Endothelial cell of umbilical vein (primary cell): ENCODE measurements around the gene AFTPH.

ENCODE experiments used
- EZH2 ChIP-seq: IDR thresholded peaks from 2 replicates; pipeline ENCODE4 v1.6.1; 2012; ENCODE audit warnings: borderline replicate concordance, low read depth, mild to moderate bottlenecking, moderate library complexity, low read length, inconsistent platforms; ENCODE audit not compliant: severe bottlenecking
- GATA2 ChIP-seq: IDR thresholded peaks from 2 replicates; pipeline ENCODE4 v1.7.0; 2011; ENCODE audit warnings: low read depth, mild to moderate bottlenecking, moderate library complexity, mixed read lengths, low read length; ENCODE audit not compliant: insufficient read length, insufficient read depth
- JUN ChIP-seq: IDR thresholded peaks from 2 replicates; pipeline ENCODE4 v1.6.1; 2011; ENCODE audit warnings: borderline replicate concordance, low read depth; ENCODE audit not compliant: insufficient read length, insufficient read depth
- MYC ChIP-seq: IDR thresholded peaks from one replicate; pipeline ENCODE4 v1.6.1; 2011; ENCODE audit warnings: mild to moderate bottlenecking, low read depth, low read length
- POLR2A ChIP-seq: IDR thresholded peaks from 2 replicates; pipeline ENCODE4 v1.6.1; 2012; ENCODE audit warnings: low read depth, mild to moderate bottlenecking, control low read depth, low read length
- POLR2AphosphoS5 ChIP-seq: IDR thresholded peaks from 2 replicates; pipeline ENCODE4 v1.6.1; 2012; ENCODE audit warnings: low read depth, mild to moderate bottlenecking, control low read depth, low read length, moderate library complexity; ENCODE audit not compliant: insufficient read depth
- TF ChIP-seq, protein P1 (sequence below), 2 donors: IDR thresholded peaks; 1 replicate in 1 of 2; 2 replicates in 1 of 2; pipeline ENCODE4 v1.5.1; 2011; ENCODE audit warnings: low read length in 2 of 2, mild to moderate bottlenecking in 2 of 2, moderate library complexity in 2 of 2, control low read depth in 1 of 2, inconsistent platforms in 1 of 2, low read depth in 1 of 2; ENCODE audit not compliant: insufficient read depth in 1 of 2; ENCODE audit errors: extremely low read depth in 1 of 2
- TF ChIP-seq, protein P2 (sequence below): IDR thresholded peaks from 2 replicates; pipeline ENCODE4 v1.6.1; 2011; ENCODE audit not compliant: insufficient read depth, insufficient read length

DNA sequence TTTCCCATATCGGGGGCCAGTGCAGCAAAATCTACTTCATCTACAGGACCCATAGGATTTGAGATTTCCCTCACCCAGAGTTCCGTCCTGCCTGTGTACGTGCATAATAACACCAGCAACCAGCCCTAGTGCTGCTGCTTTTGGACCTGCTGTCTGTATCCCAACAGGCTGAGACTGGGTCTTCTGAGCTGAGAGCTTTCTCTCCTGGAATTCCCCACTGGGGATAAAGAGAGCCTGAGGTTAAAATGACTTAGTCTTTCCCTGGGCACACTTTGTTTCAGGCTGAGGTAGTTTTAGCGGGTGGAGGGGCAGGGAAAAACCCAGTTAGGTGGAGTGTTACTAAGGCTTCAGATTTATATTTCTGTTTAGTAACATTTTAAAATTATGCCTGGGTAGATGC lies 67.1 kb downstream of the AFTPH start:
- TF ChIP-seq, protein P1, sequence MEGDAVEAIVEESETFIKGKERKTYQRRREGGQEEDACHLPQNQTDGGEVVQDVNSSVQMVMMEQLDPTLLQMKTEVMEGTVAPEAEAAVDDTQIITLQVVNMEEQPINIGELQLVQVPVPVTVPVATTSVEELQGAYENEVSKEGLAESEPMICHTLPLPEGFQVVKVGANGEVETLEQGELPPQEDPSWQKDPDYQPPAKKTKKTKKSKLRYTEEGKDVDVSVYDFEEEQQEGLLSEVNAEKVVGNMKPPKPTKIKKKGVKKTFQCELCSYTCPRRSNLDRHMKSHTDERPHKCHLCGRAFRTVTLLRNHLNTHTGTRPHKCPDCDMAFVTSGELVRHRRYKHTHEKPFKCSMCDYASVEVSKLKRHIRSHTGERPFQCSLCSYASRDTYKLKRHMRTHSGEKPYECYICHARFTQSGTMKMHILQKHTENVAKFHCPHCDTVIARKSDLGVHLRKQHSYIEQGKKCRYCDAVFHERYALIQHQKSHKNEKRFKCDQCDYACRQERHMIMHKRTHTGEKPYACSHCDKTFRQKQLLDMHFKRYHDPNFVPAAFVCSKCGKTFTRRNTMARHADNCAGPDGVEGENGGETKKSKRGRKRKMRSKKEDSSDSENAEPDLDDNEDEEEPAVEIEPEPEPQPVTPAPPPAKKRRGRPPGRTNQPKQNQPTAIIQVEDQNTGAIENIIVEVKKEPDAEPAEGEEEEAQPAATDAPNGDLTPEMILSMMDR (IDR thresholded peaks at IDR 0.05; ENCODE audit: extremely low read depth in 1 of 2, insufficient read depth in 1 of 2, low read depth in 1 of 2, low read length in 2 of 2): no peak
- TF ChIP-seq POLR2AphosphoS5: no peak
- no peak for TF ChIP-seq POLR2A
- TF ChIP-seq, protein P2, sequence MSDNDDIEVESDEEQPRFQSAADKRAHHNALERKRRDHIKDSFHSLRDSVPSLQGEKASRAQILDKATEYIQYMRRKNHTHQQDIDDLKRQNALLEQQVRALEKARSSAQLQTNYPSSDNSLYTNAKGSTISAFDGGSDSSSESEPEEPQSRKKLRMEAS: no peak
- no peak for TF ChIP-seq EZH2
- TF ChIP-seq MYC: no peak
- TF ChIP-seq JUN: no peak
- TF ChIP-seq GATA2: no peak
